HepG2 (cell line): ENCODE measurements around the gene S100A10. TPM values are rescaled to one million over a fixed set of nuclear protein-coding genes. Genes with fewer than 3 reads are reported as not detected.
A peak's percentile ranks its signal among the peaks of the same experiment; 100 is the strongest.

Experiments used
- CHD2 ChIP-seq: IDR thresholded peaks from 2 replicates; pipeline ENCODE4 v1.6.1; 2011; ENCODE audit warnings: low read depth, low read length, improper control_type of control experiment
- GABPB1 ChIP-seq: IDR thresholded peaks from 2 replicates; pipeline ENCODE4 v1.6.1; 2016; ENCODE audit warnings: mild to moderate bottlenecking, missing genetic modification reagents, moderate library complexity, missing compliant biosample characterization
- HDAC1 ChIP-seq: sonication (generic); formaldehyde crosslinking; IDR thresholded peaks from 2 replicates; pipeline ENCODE4 v1.5.1; 2020; ENCODE audit warnings: mild to moderate bottlenecking, missing genetic modification reagents
- KDM2A ChIP-seq: sonication (generic); formaldehyde crosslinking; IDR thresholded peaks from 2 replicates; pipeline ENCODE4 v1.4.0; 2020; ENCODE audit warnings: low read depth, missing genetic modification reagents, borderline replicate concordance
- MAFK ChIP-seq, 2 experiments: IDR thresholded peaks in 1 of 2; conservative IDR thresholded peaks in 1 of 2; 2 replicates each; pipeline ENCODE4 v1.6.1; 2011; ENCODE audit warnings: improper control_type of control experiment in 2 of 2, low read length in 2 of 2
- SIN3A ChIP-seq: IDR thresholded peaks from 2 replicates; pipeline ENCODE4 v1.6.1; 2011; ENCODE audit warnings: low read depth, mild to moderate bottlenecking, control low read depth, low read length, borderline replicate concordance
- ZNF17 ChIP-seq: sonication (generic); formaldehyde crosslinking; IDR thresholded peaks from 2 replicates; pipeline ENCODE4 v1.5.0; 2020; ENCODE audit warnings: mild to moderate bottlenecking, missing genetic modification reagents
- ZNF230 ChIP-seq: sonication (generic); formaldehyde crosslinking; IDR thresholded peaks from 2 replicates; pipeline ENCODE4 v1.4.0; 2020; ENCODE audit warnings: mild to moderate bottlenecking, missing genetic modification reagents
- ZNF441 ChIP-seq: sonication (generic); formaldehyde crosslinking; IDR thresholded peaks from 2 replicates; pipeline ENCODE4 v1.7.0; 2021; ENCODE audit warnings: missing genetic modification reagents, borderline replicate concordance
- polyA plus RNA-seq, 8 experiments: library from polyadenylated mRNA; depleted of rRNA in 3 of 8; stranded (reverse) in 7 of 8; unstranded in 1 of 8; fragments of >200 nt; fragmentation: Illumina TruSeq in 4 of 8; extraction: Trizol in 4 of 8; gene quantifications; 2 replicates each; pipeline versions ENCODE4 v1.2.1 to v1.2.3, GENCODE V29; 2011 to 2016; ENCODE audit warnings: low read depth in 4 of 8, missing spikeins in 1 of 8, mixed read lengths in 1 of 8; ENCODE audit not compliant: insufficient read depth in 1 of 8
- total RNA-seq, 5 experiments: library from RNA; depleted of rRNA; stranded (reverse); fragments of >200 nt; fragmentation: Illumina TruSeq; extraction: Trizol; gene quantifications; 2 replicates each; pipeline ENCODE4 v1.2.3, GENCODE V29; 2016; ENCODE audit warnings: low read depth in 1 of 5
- TF ChIP-seq, protein P1 (sequence below): sonication (generic); formaldehyde crosslinking; IDR thresholded peaks from 2 replicates; pipeline ENCODE4 v1.4.0; 2020; ENCODE audit warnings: missing genetic modification reagents
- TF ChIP-seq, protein P2 (sequence below): sonication (generic); formaldehyde crosslinking; IDR thresholded peaks from 2 replicates; pipeline ENCODE4 v1.4.0; 2020; ENCODE audit warnings: missing genetic modification reagents
- TF ChIP-seq, protein P3 (sequence below): IDR thresholded peaks from 2 replicates; pipeline ENCODE4 v1.6.1; 2016; ENCODE audit warnings: low read depth
- TF ChIP-seq, protein P4 (sequence below): sonication (generic); formaldehyde crosslinking; IDR thresholded peaks from 2 replicates; pipeline ENCODE4 v1.8.1; 2022; ENCODE audit warnings: mild to moderate bottlenecking, missing genetic modification reagents
- TF ChIP-seq, protein P5 (sequence below): IDR thresholded peaks from 2 replicates; pipeline ENCODE4 v1.6.1; 2012; ENCODE audit warnings: inconsistent platforms
- TF ChIP-seq, protein P6 (sequence below): sonication (generic); formaldehyde crosslinking; IDR thresholded peaks from 2 replicates; pipeline ENCODE4 v1.4.0; 2020; ENCODE audit warnings: missing genetic modification reagents

S100A10 gene
- total and polyA plus RNA-seq, 2 of the 13 experiments (the other 11 are each of a cell fraction or from before 2014, with no cell fraction given), result 16.8 to 28.7 TPM

DNA sequence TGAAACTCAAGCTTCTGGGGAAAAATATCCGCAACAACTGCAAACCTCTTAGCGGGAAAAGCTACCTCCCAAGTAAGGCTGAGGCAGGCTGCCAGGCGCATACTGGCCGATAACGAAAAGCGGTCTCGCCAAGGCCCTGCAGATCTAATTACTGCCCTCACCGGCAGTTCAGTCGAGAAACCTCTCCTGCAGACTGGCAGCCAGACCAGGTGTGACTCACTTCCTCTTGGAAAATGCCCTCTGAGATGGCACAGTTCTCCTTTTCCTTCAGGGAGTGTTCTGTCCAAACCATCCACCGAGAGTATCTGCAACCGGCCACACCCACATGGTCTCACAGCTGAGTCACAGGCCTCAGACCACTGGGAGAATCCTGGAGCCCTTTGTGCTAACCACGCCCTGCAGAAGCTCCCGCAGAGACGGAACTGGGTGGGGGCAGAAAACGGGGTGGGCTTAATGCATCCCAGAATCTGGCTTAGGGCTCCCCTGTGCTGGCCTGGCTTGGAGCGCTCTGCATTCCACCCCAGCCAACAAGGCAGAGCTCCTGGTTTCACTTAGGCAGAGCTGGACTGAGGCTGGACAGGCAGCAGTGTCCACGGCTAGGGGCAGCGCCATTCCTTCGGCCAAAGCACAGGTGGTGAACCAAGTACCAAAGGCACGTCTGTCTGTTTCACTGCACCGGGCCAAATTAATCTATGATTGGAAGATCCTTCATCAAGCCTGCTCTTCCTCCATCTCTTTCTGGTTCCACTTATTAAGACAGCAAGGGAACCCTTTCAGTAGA is 1.2 kb downstream of the S100A10 start (continued):
- TF ChIP-seq, protein P1, sequence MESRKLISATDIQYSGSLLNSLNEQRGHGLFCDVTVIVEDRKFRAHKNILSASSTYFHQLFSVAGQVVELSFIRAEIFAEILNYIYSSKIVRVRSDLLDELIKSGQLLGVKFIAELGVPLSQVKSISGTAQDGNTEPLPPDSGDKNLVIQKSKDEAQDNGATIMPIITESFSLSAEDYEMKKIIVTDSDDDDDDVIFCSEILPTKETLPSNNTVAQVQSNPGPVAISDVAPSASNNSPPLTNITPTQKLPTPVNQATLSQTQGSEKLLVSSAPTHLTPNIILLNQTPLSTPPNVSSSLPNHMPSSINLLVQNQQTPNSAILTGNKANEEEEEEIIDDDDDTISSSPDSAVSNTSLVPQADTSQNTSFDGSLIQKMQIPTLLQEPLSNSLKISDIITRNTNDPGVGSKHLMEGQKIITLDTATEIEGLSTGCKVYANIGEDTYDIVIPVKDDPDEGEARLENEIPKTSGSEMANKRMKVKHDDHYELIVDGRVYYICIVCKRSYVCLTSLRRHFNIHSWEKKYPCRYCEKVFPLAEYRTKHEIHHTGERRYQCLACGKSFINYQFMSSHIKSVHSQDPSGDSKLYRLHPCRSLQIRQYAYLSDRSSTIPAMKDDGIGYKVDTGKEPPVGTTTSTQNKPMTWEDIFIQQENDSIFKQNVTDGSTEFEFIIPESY, result no peak
- TF ChIP-seq ZNF441 (CRISPR knock-in tag) (no peak), ZNF17 (CRISPR knock-in tag) (no peak), CHD2 (no peak), GABPB1 (CRISPR knock-in tag) (0 out of 2 replicates have a peak, but pooled peaks have one; percentile 16), SIN3A (peak; percentile 69; the same call in 1 of the 2 replicates), MAFK (conservative IDR thresholded peaks at IDR 0.05 in 1 of 2, IDR thresholded peaks at IDR 0.05 in 1 of 2; ENCODE audit: low read length in 2 of 2) (no peak), KDM2A (CRISPR knock-in tag) (peak; percentile 11; the same call in 1 of the 2 replicates), ZNF230 (peak; percentile 73; the same call in 1 of the 2 replicates), HDAC1 (peak; percentile 27)
- TF ChIP-seq, protein P2, sequence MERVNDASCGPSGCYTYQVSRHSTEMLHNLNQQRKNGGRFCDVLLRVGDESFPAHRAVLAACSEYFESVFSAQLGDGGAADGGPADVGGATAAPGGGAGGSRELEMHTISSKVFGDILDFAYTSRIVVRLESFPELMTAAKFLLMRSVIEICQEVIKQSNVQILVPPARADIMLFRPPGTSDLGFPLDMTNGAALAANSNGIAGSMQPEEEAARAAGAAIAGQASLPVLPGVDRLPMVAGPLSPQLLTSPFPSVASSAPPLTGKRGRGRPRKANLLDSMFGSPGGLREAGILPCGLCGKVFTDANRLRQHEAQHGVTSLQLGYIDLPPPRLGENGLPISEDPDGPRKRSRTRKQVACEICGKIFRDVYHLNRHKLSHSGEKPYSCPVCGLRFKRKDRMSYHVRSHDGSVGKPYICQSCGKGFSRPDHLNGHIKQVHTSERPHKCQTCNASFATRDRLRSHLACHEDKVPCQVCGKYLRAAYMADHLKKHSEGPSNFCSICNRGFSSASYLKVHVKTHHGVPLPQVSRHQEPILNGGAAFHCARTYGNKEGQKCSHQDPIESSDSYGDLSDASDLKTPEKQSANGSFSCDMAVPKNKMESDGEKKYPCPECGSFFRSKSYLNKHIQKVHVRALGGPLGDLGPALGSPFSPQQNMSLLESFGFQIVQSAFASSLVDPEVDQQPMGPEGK (CRISPR knock-in tag), result peak; percentile 40; the same call in 1 of the 2 replicates
- TF ChIP-seq, protein P3, sequence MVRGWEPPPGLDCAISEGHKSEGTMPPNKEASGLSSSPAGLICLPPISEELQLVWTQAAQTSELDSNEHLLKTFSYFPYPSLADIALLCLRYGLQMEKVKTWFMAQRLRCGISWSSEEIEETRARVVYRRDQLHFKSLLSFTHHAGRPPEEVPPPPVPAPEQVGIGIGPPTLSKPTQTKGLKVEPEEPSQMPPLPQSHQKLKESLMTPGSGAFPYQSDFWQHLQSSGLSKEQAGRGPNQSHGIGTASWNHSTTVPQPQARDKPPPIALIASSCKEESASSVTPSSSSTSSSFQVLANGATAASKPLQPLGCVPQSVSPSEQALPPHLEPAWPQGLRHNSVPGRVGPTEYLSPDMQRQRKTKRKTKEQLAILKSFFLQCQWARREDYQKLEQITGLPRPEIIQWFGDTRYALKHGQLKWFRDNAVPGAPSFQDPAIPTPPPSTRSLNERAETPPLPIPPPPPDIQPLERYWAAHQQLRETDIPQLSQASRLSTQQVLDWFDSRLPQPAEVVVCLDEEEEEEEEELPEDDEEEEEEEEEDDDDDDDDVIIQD (CRISPR knock-in tag), result no peak
- TF ChIP-seq, protein P4, sequence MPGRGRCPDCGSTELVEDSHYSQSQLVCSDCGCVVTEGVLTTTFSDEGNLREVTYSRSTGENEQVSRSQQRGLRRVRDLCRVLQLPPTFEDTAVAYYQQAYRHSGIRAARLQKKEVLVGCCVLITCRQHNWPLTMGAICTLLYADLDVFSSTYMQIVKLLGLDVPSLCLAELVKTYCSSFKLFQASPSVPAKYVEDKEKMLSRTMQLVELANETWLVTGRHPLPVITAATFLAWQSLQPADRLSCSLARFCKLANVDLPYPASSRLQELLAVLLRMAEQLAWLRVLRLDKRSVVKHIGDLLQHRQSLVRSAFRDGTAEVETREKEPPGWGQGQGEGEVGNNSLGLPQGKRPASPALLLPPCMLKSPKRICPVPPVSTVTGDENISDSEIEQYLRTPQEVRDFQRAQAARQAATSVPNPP (CRISPR knock-in tag), result no peak
- TF ChIP-seq, protein P5, sequence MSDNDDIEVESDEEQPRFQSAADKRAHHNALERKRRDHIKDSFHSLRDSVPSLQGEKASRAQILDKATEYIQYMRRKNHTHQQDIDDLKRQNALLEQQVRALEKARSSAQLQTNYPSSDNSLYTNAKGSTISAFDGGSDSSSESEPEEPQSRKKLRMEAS, result peak; percentile 40; the same call in 1 of the 2 replicates
- TF ChIP-seq, protein P6, sequence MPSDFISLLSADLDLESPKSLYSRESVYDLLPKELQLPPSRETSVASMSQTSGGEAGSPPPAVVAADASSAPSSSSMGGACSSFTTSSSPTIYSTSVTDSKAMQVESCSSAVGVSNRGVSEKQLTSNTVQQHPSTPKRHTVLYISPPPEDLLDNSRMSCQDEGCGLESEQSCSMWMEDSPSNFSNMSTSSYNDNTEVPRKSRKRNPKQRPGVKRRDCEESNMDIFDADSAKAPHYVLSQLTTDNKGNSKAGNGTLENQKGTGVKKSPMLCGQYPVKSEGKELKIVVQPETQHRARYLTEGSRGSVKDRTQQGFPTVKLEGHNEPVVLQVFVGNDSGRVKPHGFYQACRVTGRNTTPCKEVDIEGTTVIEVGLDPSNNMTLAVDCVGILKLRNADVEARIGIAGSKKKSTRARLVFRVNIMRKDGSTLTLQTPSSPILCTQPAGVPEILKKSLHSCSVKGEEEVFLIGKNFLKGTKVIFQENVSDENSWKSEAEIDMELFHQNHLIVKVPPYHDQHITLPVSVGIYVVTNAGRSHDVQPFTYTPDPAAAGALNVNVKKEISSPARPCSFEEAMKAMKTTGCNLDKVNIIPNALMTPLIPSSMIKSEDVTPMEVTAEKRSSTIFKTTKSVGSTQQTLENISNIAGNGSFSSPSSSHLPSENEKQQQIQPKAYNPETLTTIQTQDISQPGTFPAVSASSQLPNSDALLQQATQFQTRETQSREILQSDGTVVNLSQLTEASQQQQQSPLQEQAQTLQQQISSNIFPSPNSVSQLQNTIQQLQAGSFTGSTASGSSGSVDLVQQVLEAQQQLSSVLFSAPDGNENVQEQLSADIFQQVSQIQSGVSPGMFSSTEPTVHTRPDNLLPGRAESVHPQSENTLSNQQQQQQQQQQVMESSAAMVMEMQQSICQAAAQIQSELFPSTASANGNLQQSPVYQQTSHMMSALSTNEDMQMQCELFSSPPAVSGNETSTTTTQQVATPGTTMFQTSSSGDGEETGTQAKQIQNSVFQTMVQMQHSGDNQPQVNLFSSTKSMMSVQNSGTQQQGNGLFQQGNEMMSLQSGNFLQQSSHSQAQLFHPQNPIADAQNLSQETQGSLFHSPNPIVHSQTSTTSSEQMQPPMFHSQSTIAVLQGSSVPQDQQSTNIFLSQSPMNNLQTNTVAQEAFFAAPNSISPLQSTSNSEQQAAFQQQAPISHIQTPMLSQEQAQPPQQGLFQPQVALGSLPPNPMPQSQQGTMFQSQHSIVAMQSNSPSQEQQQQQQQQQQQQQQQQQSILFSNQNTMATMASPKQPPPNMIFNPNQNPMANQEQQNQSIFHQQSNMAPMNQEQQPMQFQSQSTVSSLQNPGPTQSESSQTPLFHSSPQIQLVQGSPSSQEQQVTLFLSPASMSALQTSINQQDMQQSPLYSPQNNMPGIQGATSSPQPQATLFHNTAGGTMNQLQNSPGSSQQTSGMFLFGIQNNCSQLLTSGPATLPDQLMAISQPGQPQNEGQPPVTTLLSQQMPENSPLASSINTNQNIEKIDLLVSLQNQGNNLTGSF (CRISPR knock-in tag), result no peak
